Muscle of leg (tissue), 11 donors: ENCODE results near the gene RNF214. TPM values are rescaled to one million over a fixed set of nuclear protein-coding genes. Genes with fewer than 3 reads are reported as not detected.
A peak's percentile ranks its signal among the peaks of the same experiment; 100 is the strongest.
"Not testable (repeated sequence)": the region's sequence is repeated elsewhere in the genome, so short reads cannot be mapped to it uniquely, and the experiment has no call there.

Source experiments
- DNase-seq: peaks from one replicate; pipeline ENCODE4 v3.0.0; 2013
- H3K27ac ChIP-seq: one replicate; pipeline ENCODE4 v1.5.1; 2013; ENCODE audit warnings: mild to moderate bottlenecking, low read length, control low read depth
- H3K27me3 ChIP-seq: one replicate; pipeline ENCODE4 v1.6.1; 2013; ENCODE audit warnings: low read length; ENCODE audit not compliant: control insufficient read depth, insufficient read depth
- H3K36me3 ChIP-seq: one replicate; pipeline ENCODE4 v1.6.1; 2013; ENCODE audit warnings: low read length; ENCODE audit not compliant: control insufficient read depth, insufficient read depth
- H3K4me1 ChIP-seq: one replicate; pipeline ENCODE4 v1.6.1; 2013; ENCODE audit warnings: low read length; ENCODE audit not compliant: control insufficient read depth, insufficient read depth
- H3K4me3 ChIP-seq: one replicate; pipeline ENCODE4 v1.5.1; 2013; ENCODE audit warnings: low read length, control low read depth
- H3K9me3 ChIP-seq: replicated peaks from 2 replicates; pipeline ENCODE4 v1.6.1; 2013; ENCODE audit warnings: low read depth, low read length; ENCODE audit not compliant: control insufficient read depth
- WGBS: methylation state at CpG from one replicate; pipeline ENCODE4 v1.1.5; 2013; ENCODE audit warnings: missing lambda C conversion rate; ENCODE audit not compliant: insufficient coverage; 5-methylcytosine and 5-hydroxymethylcytosine counted together
- polyA plus RNA-seq, 8 donors: library from polyadenylated mRNA; unstranded; fragments of 120-200 nt; gene quantifications; one replicate each; pipeline versions ENCODE4 v1.2.1 to v1.2.3, GENCODE V29; 2013; ENCODE audit warnings: inconsistent platforms in 1 of 8, low replicate concordance in 1 of 8; ENCODE audit not compliant: insufficient read length in 8 of 8, insufficient read depth in 1 of 8
- total RNA-seq: library from RNA; stranded (reverse); fragments of 120-200 nt; gene quantifications from one replicate; pipeline ENCODE4 v1.2.4, GENCODE V29; 2013

The RNF214 gene
- total and polyA plus RNA-seq, 9 donors, result 11.0 to 19.4 (median 16.9) TPM

GRCh38 chr11:117203069-117203407 lies 29.4 kb upstream of the RNF214 start:
- Histone ChIP-seq H3K27me3 (no peaks in the 10 kb centered on the region), H3K9me3 (no peaks in the 10 kb centered on the region), H3K4me3 (no peak overlapping the region), H3K27ac (no peak overlapping the region), H3K36me3 (peaks cover 20% of the 10 kb centered on the region), H3K4me1 (peaks cover 75% of the 10 kb centered on the region)
- DNase-seq, result no peak
- 97% methylated on average over 10 of the region's 10 CpGs for WGBS

GRCh38 chr11:117204283-117205080 lies 28.0 kb upstream of the RNF214 start:
- DNase-seq, result no peak
- Histone ChIP-seq H3K36me3 (peaks cover 20% of the 10 kb centered on the region), H3K4me3 (no peak overlapping the region), H3K9me3 (no peaks in the 10 kb centered on the region), H3K27ac (peak overlapping the region; percentile 47), H3K27me3 (no peaks in the 10 kb centered on the region), H3K4me1 (peaks cover 60% of the 10 kb centered on the region)
- WGBS, result 75% methylated on average over 12 of the region's 17 CpGs

- H3K36me3 ChIP-seq, result peaks cover 20% of the 10 kb centered on the region
- no peak overlapping the region for H3K27ac ChIP-seq
- H3K4me1 ChIP-seq, result peaks cover 52% of the 10 kb centered on the region
- H3K27me3 ChIP-seq, result no peaks in the 10 kb centered on the region
- no peak for DNase-seq
- H3K4me3 ChIP-seq, result no peak overlapping the region
- H3K9me3 ChIP-seq, result no peaks in the 10 kb centered on the region
- 100% methylated on average over 1 of the region's 11 CpGs for WGBS
These were observed 27.2 kb upstream of the RNF214 start for GRCh38 chr11:117205211-117205818.

GRCh38 chr11:117206111-117206510 lies 26.4 kb upstream of the RNF214 start:
- not testable (repeated sequence) for H3K27me3 ChIP-seq, H3K4me3 ChIP-seq, DNase-seq, H3K9me3 ChIP-seq, H3K27ac ChIP-seq
- Histone ChIP-seq H3K4me1 (peaks cover 44% of the 10 kb centered on the region), H3K36me3 (peaks cover 20% of the 10 kb centered on the region)
- WGBS, result 59% methylated on average over 3 of the region's 8 CpGs

- peaks cover 36% of the 10 kb centered on the region for H3K4me1 ChIP-seq
- H3K27me3 ChIP-seq, H3K27ac ChIP-seq, H3K4me3 ChIP-seq, DNase-seq, H3K9me3 ChIP-seq: not testable (repeated sequence)
- no CpG with 5 or more reads among the region's 11 CpGs for WGBS
- peaks cover 25% of the 10 kb centered on the region for H3K36me3 ChIP-seq
These were observed 25.6 kb upstream of the RNF214 start for GRCh38 chr11:117206859-117207258.

GRCh38 chr11:117207481-117207880 lies 25.0 kb upstream of the RNF214 start:
- H3K4me3 ChIP-seq, DNase-seq, H3K27me3 ChIP-seq, H3K9me3 ChIP-seq, H3K27ac ChIP-seq: not testable (repeated sequence)
- WGBS, result 88% methylated on average over 4 of the region's 5 CpGs
- Histone ChIP-seq H3K4me1 (peaks cover 30% of the 10 kb centered on the region), H3K36me3 (peaks cover 25% of the 10 kb centered on the region)

GRCh38 chr11:117208710-117209109 lies 23.8 kb upstream of the RNF214 start:
- Histone ChIP-seq H3K4me1 (peaks cover 19% of the 10 kb centered on the region), H3K36me3 (peaks cover 30% of the 10 kb centered on the region)
- H3K27ac ChIP-seq, H3K27me3 ChIP-seq, H3K9me3 ChIP-seq, DNase-seq, H3K4me3 ChIP-seq: not testable (repeated sequence)
- WGBS, result 94% methylated on average over 6 of the region's 13 CpGs

GRCh38 chr11:117209351-117210125 lies 22.9 kb upstream of the RNF214 start:
- H3K27me3 ChIP-seq, H3K27ac ChIP-seq, H3K9me3 ChIP-seq, DNase-seq, H3K4me3 ChIP-seq: not testable (repeated sequence)
- 87% methylated on average over 4 of the region's 8 CpGs for WGBS
- peaks cover 26% of the 10 kb centered on the region for H3K36me3 ChIP-seq
- peaks cover 10% of the 10 kb centered on the region for H3K4me1 ChIP-seq

- no peak overlapping the region for H3K27ac ChIP-seq
- WGBS, result 87% methylated on average over 3 of the region's 3 CpGs
- peaks cover 26% of the 10 kb centered on the region for H3K36me3 ChIP-seq
- no peaks in the 10 kb centered on the region for H3K27me3 ChIP-seq
- no peak overlapping the region for H3K4me3 ChIP-seq
- no peaks in the 10 kb centered on the region for H3K9me3 ChIP-seq
- DNase-seq, result no peak
- no peaks in the 10 kb centered on the region for H3K4me1 ChIP-seq
These were observed 21.9 kb upstream of the RNF214 start for GRCh38 chr11:117210620-117211019.

- Histone ChIP-seq H3K9me3 (no peaks in the 10 kb centered on the region), H3K27me3 (no peaks in the 10 kb centered on the region), H3K4me1 (peaks cover 12% of the 10 kb centered on the region), H3K36me3 (peaks cover 45% of the 10 kb centered on the region), H3K27ac (no peak overlapping the region), H3K4me3 (no peak overlapping the region)
- DNase-seq, result no peak
- WGBS, result 97% methylated on average over 3 of the region's 11 CpGs
These were observed 19.6 kb upstream of the RNF214 start for GRCh38 chr11:117212697-117213355.
